ENCODE measurements around the gene ZBTB38. TPM values are rescaled to one million over a fixed set of nuclear protein-coding genes. Genes with fewer than 3 reads are reported as not detected.

The ZBTB38 gene
- total and polyA plus RNA-seq, 2 of the 13 experiments (the other 11 are each of a cell fraction or from before 2014, with no cell fraction given), result 26.8 to 51.7 TPM

GRCh38 chr3:141400073-141400971, 32.0 kb downstream of the ZBTB38 start (continued):
- TF ChIP-seq CTCF (CRISPR knock-in tag; IDR thresholded peaks at IDR 0.05) (no peak), BATF2 (CRISPR knock-in tag; IDR thresholded peaks at IDR 0.05) (no peak), ZNF614 (CRISPR knock-in tag; IDR thresholded peaks at IDR 0.05; ENCODE audit: borderline replicate concordance) (peak; percentile 42; the same call in 1 of the 2 replicates), ZNF12 (CRISPR knock-in tag; IDR thresholded peaks at IDR 0.05) (peak; percentile 50; the same call in 1 of the 2 replicates), ERF (CRISPR knock-in tag; IDR thresholded peaks at IDR 0.05) (peak; percentile 20; the same call in 1 of the 2 replicates), GABPA (IDR thresholded peaks at IDR 0.05; ENCODE audit: low read depth, low read length) (no peak), GABPA (CRISPR knock-in tag; IDR thresholded peaks at IDR 0.05; ENCODE audit: low read depth) (no peak), KAT7 (CRISPR knock-in tag; IDR thresholded peaks at IDR 0.05; ENCODE audit: borderline replicate concordance) (0 out of 2 replicates have a peak, but pooled peaks have one; percentile 33), ZFYVE20 (CRISPR knock-in tag; IDR thresholded peaks at IDR 0.05; ENCODE audit: borderline replicate concordance, low read depth) (no peak), ZNF232 (CRISPR knock-in tag; IDR thresholded peaks at IDR 0.05; ENCODE audit: borderline replicate concordance) (0 out of 2 replicates have a peak, but pooled peaks have one; percentile 19), ZKSCAN8 (CRISPR knock-in tag; IDR thresholded peaks at IDR 0.05; ENCODE audit: borderline replicate concordance) (peak; percentile 26; the same call in 1 of the 2 replicates), ZNF839 (CRISPR knock-in tag; IDR thresholded peaks at IDR 0.05; ENCODE audit: borderline replicate concordance) (no peak), ADNP (CRISPR knock-in tag; IDR thresholded peaks at IDR 0.05) (no peak), ATF2 (CRISPR knock-in tag; IDR thresholded peaks at IDR 0.05) (peak; percentile 83), ZFP82 (CRISPR knock-in tag; IDR thresholded peaks at IDR 0.05; ENCODE audit: borderline replicate concordance) (no peak), ZNF891 (CRISPR knock-in tag; IDR thresholded peaks at IDR 0.05) (no peak), ZSCAN29 (CRISPR knock-in tag; conservative IDR thresholded peaks at IDR 0.05) (peak; percentile 70; the same call in 1 of the 2 replicates), THAP7 (CRISPR knock-in tag; IDR thresholded peaks at IDR 0.05) (no peak), TOE1 (CRISPR knock-in tag; IDR thresholded peaks at IDR 0.05) (0 out of 2 replicates have a peak, but pooled peaks have one; percentile 43), ZNF678 (CRISPR knock-in tag; IDR thresholded peaks at IDR 0.05) (no peak), MXD4 (CRISPR knock-in tag; IDR thresholded peaks at IDR 0.05) (no peak; the same call in 1 of the 2 replicates)

Data from HepG2 (cell line).